Measurements from ENCODE around the gene DPY30.
"Not testable (repeated sequence)": the region's sequence is repeated elsewhere in the genome, so short reads cannot be mapped to it uniquely, and the experiment has no call there.

GRCh38 chr2:32018789-32019482 is 20.7 kb downstream of the DPY30 start:
- TF ChIP-seq EZH2 (IDR thresholded peaks at IDR 0.05; ENCODE audit: low read depth, unreplicated experiment); REST (IDR thresholded peaks at IDR 0.05; ENCODE audit: unreplicated experiment); POLR2AphosphoS5 (IDR thresholded peaks at IDR 0.05; ENCODE audit: low read depth); CREB1 (CRISPR knock-in tag; IDR thresholded peaks at IDR 0.05; ENCODE audit: low read depth): not testable (repeated sequence)
- TF ChIP-seq, protein P1, sequence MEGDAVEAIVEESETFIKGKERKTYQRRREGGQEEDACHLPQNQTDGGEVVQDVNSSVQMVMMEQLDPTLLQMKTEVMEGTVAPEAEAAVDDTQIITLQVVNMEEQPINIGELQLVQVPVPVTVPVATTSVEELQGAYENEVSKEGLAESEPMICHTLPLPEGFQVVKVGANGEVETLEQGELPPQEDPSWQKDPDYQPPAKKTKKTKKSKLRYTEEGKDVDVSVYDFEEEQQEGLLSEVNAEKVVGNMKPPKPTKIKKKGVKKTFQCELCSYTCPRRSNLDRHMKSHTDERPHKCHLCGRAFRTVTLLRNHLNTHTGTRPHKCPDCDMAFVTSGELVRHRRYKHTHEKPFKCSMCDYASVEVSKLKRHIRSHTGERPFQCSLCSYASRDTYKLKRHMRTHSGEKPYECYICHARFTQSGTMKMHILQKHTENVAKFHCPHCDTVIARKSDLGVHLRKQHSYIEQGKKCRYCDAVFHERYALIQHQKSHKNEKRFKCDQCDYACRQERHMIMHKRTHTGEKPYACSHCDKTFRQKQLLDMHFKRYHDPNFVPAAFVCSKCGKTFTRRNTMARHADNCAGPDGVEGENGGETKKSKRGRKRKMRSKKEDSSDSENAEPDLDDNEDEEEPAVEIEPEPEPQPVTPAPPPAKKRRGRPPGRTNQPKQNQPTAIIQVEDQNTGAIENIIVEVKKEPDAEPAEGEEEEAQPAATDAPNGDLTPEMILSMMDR (conservative IDR thresholded peaks at IDR 0.05; ENCODE audit: low read depth in 2 of 2), result not testable (repeated sequence)
